Mesothelial cell of epicardium (in vitro differentiated cells): ENCODE measurements around the gene KRT14. TPM values are rescaled to one million over a fixed set of nuclear protein-coding genes. Genes with fewer than 3 reads are reported as not detected.
"Not testable (repeated sequence)": the region's sequence is repeated elsewhere in the genome, so short reads cannot be mapped to it uniquely, and the experiment has no call there.

Source experiments
- DNase-seq, 2 experiments: peaks; one replicate each; pipeline ENCODE4 v3.0.0; 2021; ENCODE audit warnings: low spot score in 2 of 2; ENCODE audit not compliant: unreplicated experiment in 2 of 2
- H3K27ac Mint-ChIP-seq: 2 replicates; pipeline ENCODE4 v1.8.0; 2021; ENCODE audit warnings: mixed read lengths
- H3K27me3 Mint-ChIP-seq: 2 replicates; pipeline ENCODE4 v1.8.0; 2021; ENCODE audit warnings: low read depth, mixed read lengths
- H3K36me3 Mint-ChIP-seq: 2 replicates; pipeline ENCODE4 v1.8.0; 2021; ENCODE audit warnings: mixed read lengths
- H3K4me1 Mint-ChIP-seq: 2 replicates; pipeline ENCODE4 v1.8.0; 2021; ENCODE audit warnings: mixed read lengths
- H3K4me3 Mint-ChIP-seq: 2 replicates; pipeline ENCODE4 v1.8.0; 2021; ENCODE audit warnings: mild to moderate bottlenecking, moderate library complexity, mixed read lengths
- H3K9me3 Mint-ChIP-seq: 2 replicates; pipeline ENCODE4 v1.8.0; 2021; ENCODE audit warnings: mixed read lengths
- CTCF ChIP-seq: fragments of 200-600 bp; sonication (generic); IDR thresholded peaks from one replicate; pipeline ENCODE4 v1.5.0; 2021; ENCODE audit warnings: antibody characterized with exemption; ENCODE audit not compliant: unreplicated experiment
- total RNA-seq: library from RNA; stranded (reverse); gene quantifications from 3 replicates; pipeline ENCODE4 v1.2.1, GENCODE V29; 2021

KRT14 gene
- total RNA-seq, 1 donor from 2014 or later = not detected

GRCh38 chr17:41610965-41611640 is 24.4 kb upstream of the KRT14 start:
- TF ChIP-seq CTCF = no peak
- DNase-seq = no peak
- Mint-ChIP-seq H3K27ac (no peak overlapping the region), H3K9me3 (peaks cover 14% of the 10 kb centered on the region), H3K4me1 (peaks cover 5% of the 10 kb centered on the region), H3K36me3 (peaks cover 7% of the 10 kb centered on the region), H3K4me3 (no peak overlapping the region), H3K27me3 (peaks cover 5% of the 10 kb centered on the region)

- H3K4me3 Mint-ChIP-seq, H3K27me3 Mint-ChIP-seq, H3K36me3 Mint-ChIP-seq, H3K4me1 Mint-ChIP-seq, H3K27ac Mint-ChIP-seq, DNase-seq: not testable (repeated sequence)
- peaks cover 19% of the 10 kb centered on the region for H3K9me3 Mint-ChIP-seq
Observed at GRCh38 chr17:41610061-41610517, 23.4 kb upstream of the KRT14 start.

DNA sequence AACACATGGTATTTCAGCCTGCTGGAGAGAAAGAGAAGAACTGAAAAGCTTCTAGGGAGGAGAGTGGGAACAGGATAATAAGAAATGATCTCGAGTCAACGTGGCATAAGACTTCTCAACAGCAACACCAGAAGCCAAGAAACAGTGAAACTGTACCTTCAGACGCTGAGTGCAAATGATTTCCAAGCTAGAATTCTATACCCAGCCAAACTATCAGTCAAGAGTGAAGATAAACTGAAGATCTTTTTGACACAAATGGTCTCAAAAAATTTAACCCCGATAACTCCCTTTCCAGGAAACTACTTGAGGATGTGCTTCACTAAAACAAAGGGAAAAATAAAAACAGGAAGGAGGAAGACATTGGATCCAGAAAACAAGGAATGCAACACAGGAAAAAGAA is 20.2 kb upstream of the KRT14 start:
- H3K27ac Mint-ChIP-seq, DNase-seq: not testable (repeated sequence)

GRCh38 chr17:41602524-41602923 is 15.8 kb upstream of the KRT14 start:
- DNase-seq = no peak

More for the DNA sequence above, 20.2 kb upstream of the KRT14 start:
- Mint-ChIP-seq H3K4me1 (peaks cover 11% of the 10 kb centered on the region), H3K9me3 (peaks cover 19% of the 10 kb centered on the region)
- not testable (repeated sequence) for H3K36me3 Mint-ChIP-seq, H3K4me3 Mint-ChIP-seq, H3K27me3 Mint-ChIP-seq

DNA sequence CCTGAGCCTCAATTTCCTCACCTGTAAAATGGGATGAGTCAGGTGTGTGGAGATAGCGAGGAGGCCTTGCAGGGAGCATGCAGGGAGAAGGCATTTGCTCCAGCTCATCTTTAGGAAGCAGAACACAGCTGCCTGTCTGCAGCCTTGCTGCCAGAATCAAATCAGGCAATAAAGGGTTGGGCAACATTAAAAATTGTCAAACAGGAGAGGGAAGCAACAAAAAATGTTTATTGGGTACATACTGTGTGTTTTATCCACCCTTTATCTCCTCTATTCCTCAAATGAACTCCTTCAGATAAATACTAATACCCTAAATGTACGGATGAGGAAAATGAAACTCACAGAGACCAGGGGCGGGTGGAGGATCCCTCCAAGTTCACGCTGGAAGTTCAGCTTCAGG is 13.6 kb upstream of the KRT14 start:
- no peak for DNase-seq
- Mint-ChIP-seq H3K4me1 (peaks cover 20% of the 10 kb centered on the region), H3K36me3 (no peaks in the 10 kb centered on the region), H3K4me3 (no peak overlapping the region), H3K9me3 (no peaks in the 10 kb centered on the region), H3K27ac (no peak overlapping the region), H3K27me3 (no peaks in the 10 kb centered on the region)
- no peak for TF ChIP-seq CTCF

More at GRCh38 chr17:41602524-41602923, 15.8 kb upstream of the KRT14 start:
- Mint-ChIP-seq H3K27ac (no peak overlapping the region), H3K36me3 (peaks cover 5% of the 10 kb centered on the region), H3K4me3 (no peak overlapping the region), H3K27me3 (no peaks in the 10 kb centered on the region), H3K9me3 (peaks cover 16% of the 10 kb centered on the region), H3K4me1 (peaks cover 20% of the 10 kb centered on the region)
- no peak for TF ChIP-seq CTCF

GRCh38 chr17:41599680-41600079 is 13.0 kb upstream of the KRT14 start:
- H3K4me3 Mint-ChIP-seq = no peak overlapping the region
- no peaks in the 10 kb centered on the region for H3K9me3 Mint-ChIP-seq
- no peak for DNase-seq
- no peaks in the 10 kb centered on the region for H3K36me3 Mint-ChIP-seq
- no peak overlapping the region for H3K27ac Mint-ChIP-seq
- no peak for TF ChIP-seq CTCF
- peaks cover 4% of the 10 kb centered on the region for H3K27me3 Mint-ChIP-seq
- peaks cover 20% of the 10 kb centered on the region for H3K4me1 Mint-ChIP-seq

DNA sequence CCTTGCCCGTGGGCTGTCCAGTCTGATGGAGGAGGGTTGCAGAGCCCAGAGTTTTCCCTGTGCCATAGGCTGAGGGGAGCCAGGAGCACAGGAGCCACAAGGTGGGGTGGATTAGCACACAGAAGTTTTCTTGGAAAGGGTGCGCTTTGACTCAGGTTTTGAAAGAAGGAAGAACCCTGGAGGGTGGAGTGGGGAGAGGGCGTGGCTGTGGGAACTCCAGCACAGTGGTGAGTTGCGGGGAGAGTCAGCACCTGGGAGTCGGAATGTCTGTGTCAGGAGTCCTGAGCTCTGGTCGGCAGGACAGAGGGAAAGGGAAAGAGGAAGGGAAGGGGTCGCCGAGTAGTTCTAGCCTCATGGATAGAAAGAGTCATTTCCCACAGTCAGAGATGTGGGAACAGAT is 8.9 kb upstream of the KRT14 start:
- peaks cover 15% of the 10 kb centered on the region for H3K4me1 Mint-ChIP-seq
- no peaks in the 10 kb centered on the region for H3K36me3 Mint-ChIP-seq
- H3K27me3 Mint-ChIP-seq = peaks cover 5% of the 10 kb centered on the region
- H3K27ac Mint-ChIP-seq = no peak overlapping the region
- DNase-seq = no peak
- TF ChIP-seq CTCF = no peak
- H3K9me3 Mint-ChIP-seq = no peaks in the 10 kb centered on the region
- H3K4me3 Mint-ChIP-seq = no peak overlapping the region
